Mononuclear cell (primary cell): ENCODE results near the gene STXBP1. TPM values are rescaled to one million over a fixed set of nuclear protein-coding genes. Genes with fewer than 3 reads are reported as not detected.

Experiments used
- H3K27me3 ChIP-seq: 2 replicates; pipeline ENCODE4 v1.6.0; 2011; ENCODE audit warnings: low read length, control low read depth; ENCODE audit not compliant: insufficient read depth
- H3K4me1 ChIP-seq: 2 replicates; pipeline ENCODE4 v1.5.1; 2011; ENCODE audit warnings: mild to moderate bottlenecking, low read length, control low read depth; ENCODE audit not compliant: insufficient read depth
- H3K4me3 ChIP-seq: 2 replicates; pipeline ENCODE4 v1.5.1; 2011; ENCODE audit warnings: mild to moderate bottlenecking, low read length, moderate library complexity
- H3K9me3 ChIP-seq: 2 replicates; pipeline ENCODE4 v1.5.1; 2011; ENCODE audit warnings: low read depth, mild to moderate bottlenecking, control low read depth, low read length
- total RNA-seq: library from RNA; depleted of rRNA; stranded (reverse); fragments of >200 nt; gene quantifications from one replicate; pipeline ENCODE4 v1.2.3, GENCODE V29; 2012

STXBP1 gene
- total RNA-seq, 1 donor: 2.0 TPM

GRCh38 chr9:127651697-127652610 is 39.9 kb downstream of the STXBP1 start:
- no peaks in the 10 kb centered on the region for H3K27me3 ChIP-seq
- no peaks in the 10 kb centered on the region for H3K9me3 ChIP-seq
- no peaks in the 10 kb centered on the region for H3K4me1 ChIP-seq
- no peak overlapping the region for H3K4me3 ChIP-seq

- Histone ChIP-seq H3K9me3 (no peaks in the 10 kb centered on the region), H3K4me1 (no peaks in the 10 kb centered on the region), H3K27me3 (no peaks in the 10 kb centered on the region), H3K4me3 (no peak overlapping the region)
Measured at GRCh38 chr9:127652733-127653132, 40.7 kb downstream of the STXBP1 start.

- Histone ChIP-seq H3K4me1 (no peaks in the 10 kb centered on the region), H3K27me3 (no peaks in the 10 kb centered on the region), H3K9me3 (no peaks in the 10 kb centered on the region), H3K4me3 (no peak overlapping the region)
Measured at GRCh38 chr9:127654619-127655018, 42.5 kb downstream of the STXBP1 start.

- Histone ChIP-seq H3K9me3 (no peaks in the 10 kb centered on the region), H3K4me1 (no peaks in the 10 kb centered on the region), H3K27me3 (no peaks in the 10 kb centered on the region), H3K4me3 (no peak overlapping the region)
Measured at GRCh38 chr9:127658428-127658827, 46.4 kb downstream of the STXBP1 start.

- no peak overlapping the region for H3K4me3 ChIP-seq
Measured at GRCh38 chr9:127660886-127661741, 49.0 kb downstream of the STXBP1 start.

GRCh38 chr9:127662617-127663016 is 50.5 kb downstream of the STXBP1 start:
- H3K4me1 ChIP-seq: no peaks in the 10 kb centered on the region
- H3K9me3 ChIP-seq: no peaks in the 10 kb centered on the region
- no peaks in the 10 kb centered on the region for H3K27me3 ChIP-seq
- no peak overlapping the region for H3K4me3 ChIP-seq

More at GRCh38 chr9:127660886-127661741, 49.0 kb downstream of the STXBP1 start:
- Histone ChIP-seq H3K9me3 (no peaks in the 10 kb centered on the region), H3K27me3 (no peaks in the 10 kb centered on the region), H3K4me1 (no peaks in the 10 kb centered on the region)

- Histone ChIP-seq H3K27me3 (no peaks in the 10 kb centered on the region), H3K4me1 (no peaks in the 10 kb centered on the region), H3K4me3 (no peak overlapping the region), H3K9me3 (no peaks in the 10 kb centered on the region)
Measured at GRCh38 chr9:127664324-127664677, 52.2 kb downstream of the STXBP1 start.

- Histone ChIP-seq H3K4me3 (no peak overlapping the region), H3K9me3 (no peaks in the 10 kb centered on the region), H3K4me1 (no peaks in the 10 kb centered on the region), H3K27me3 (no peaks in the 10 kb centered on the region)
Measured at GRCh38 chr9:127664678-127665507, 52.8 kb downstream of the STXBP1 start.

- Histone ChIP-seq H3K4me3 (no peak overlapping the region), H3K27me3 (no peaks in the 10 kb centered on the region), H3K9me3 (no peaks in the 10 kb centered on the region), H3K4me1 (no peaks in the 10 kb centered on the region)
Measured at GRCh38 chr9:127667127-127667844, 55.2 kb downstream of the STXBP1 start.

- H3K4me1 ChIP-seq: no peaks in the 10 kb centered on the region
- H3K9me3 ChIP-seq: no peaks in the 10 kb centered on the region
- no peak overlapping the region for H3K4me3 ChIP-seq
- H3K27me3 ChIP-seq: no peaks in the 10 kb centered on the region
Measured at GRCh38 chr9:127667906-127668305, 55.8 kb downstream of the STXBP1 start.

GRCh38 chr9:127673234-127673633 is 61.2 kb downstream of the STXBP1 start:
- Histone ChIP-seq H3K9me3 (no peaks in the 10 kb centered on the region), H3K4me3 (no peak overlapping the region), H3K4me1 (no peaks in the 10 kb centered on the region), H3K27me3 (no peaks in the 10 kb centered on the region)

- Histone ChIP-seq H3K27me3 (no peaks in the 10 kb centered on the region), H3K4me3 (no peak overlapping the region), H3K9me3 (no peaks in the 10 kb centered on the region)
Measured at GRCh38 chr9:127676638-127677037, 64.6 kb downstream of the STXBP1 start.

GRCh38 chr9:127679506-127679905 is 67.4 kb downstream of the STXBP1 start:
- no peak overlapping the region for H3K4me3 ChIP-seq
- no peaks in the 10 kb centered on the region for H3K4me1 ChIP-seq
- no peaks in the 10 kb centered on the region for H3K27me3 ChIP-seq
- no peaks in the 10 kb centered on the region for H3K9me3 ChIP-seq

More at GRCh38 chr9:127676638-127677037, 64.6 kb downstream of the STXBP1 start:
- no peaks in the 10 kb centered on the region for H3K4me1 ChIP-seq

- Histone ChIP-seq H3K27me3 (no peaks in the 10 kb centered on the region), H3K9me3 (no peaks in the 10 kb centered on the region), H3K4me3 (no peak overlapping the region), H3K4me1 (no peaks in the 10 kb centered on the region)
Measured at GRCh38 chr9:127680226-127680625, 68.1 kb downstream of the STXBP1 start.
